Measurements from ENCODE around the gene HTR2B.

The HTR2B gene

DNA sequence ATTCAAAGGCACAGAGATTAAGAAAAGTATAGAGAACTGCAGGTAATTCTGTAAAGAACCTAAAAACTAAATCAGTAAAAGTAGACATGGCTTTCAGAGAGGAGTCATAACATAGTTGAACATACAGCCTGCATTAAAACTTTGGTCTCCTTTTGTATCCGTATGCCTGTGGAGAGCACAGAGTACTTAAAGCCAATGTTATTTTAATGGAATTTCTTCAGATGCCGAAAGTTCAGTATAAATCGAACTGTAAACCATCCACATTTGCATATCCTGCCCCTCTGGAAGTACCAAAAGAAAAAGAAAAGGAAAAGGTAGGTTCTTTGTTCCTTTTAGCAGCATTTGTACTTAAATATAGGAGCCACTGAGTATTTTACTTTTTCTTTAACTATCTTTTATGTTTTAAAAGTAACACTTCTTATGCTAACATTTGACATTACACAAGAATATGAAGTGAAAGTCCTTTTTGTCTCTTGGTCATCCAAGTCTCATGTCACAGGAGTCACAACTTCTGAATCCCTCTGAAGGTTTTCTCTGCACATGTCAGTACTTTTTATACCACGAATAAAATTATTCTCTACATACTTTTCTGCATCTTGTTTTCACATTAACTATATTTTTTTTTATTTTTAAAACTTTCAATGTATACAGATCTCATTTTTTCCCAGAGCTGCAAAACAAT lies 38.7 kb upstream of the HTR2B start:
- no peak overlapping the region for H3K27ac ChIP-seq
- TF ChIP-seq, protein P1, sequence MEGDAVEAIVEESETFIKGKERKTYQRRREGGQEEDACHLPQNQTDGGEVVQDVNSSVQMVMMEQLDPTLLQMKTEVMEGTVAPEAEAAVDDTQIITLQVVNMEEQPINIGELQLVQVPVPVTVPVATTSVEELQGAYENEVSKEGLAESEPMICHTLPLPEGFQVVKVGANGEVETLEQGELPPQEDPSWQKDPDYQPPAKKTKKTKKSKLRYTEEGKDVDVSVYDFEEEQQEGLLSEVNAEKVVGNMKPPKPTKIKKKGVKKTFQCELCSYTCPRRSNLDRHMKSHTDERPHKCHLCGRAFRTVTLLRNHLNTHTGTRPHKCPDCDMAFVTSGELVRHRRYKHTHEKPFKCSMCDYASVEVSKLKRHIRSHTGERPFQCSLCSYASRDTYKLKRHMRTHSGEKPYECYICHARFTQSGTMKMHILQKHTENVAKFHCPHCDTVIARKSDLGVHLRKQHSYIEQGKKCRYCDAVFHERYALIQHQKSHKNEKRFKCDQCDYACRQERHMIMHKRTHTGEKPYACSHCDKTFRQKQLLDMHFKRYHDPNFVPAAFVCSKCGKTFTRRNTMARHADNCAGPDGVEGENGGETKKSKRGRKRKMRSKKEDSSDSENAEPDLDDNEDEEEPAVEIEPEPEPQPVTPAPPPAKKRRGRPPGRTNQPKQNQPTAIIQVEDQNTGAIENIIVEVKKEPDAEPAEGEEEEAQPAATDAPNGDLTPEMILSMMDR (conservative IDR thresholded peaks at IDR 0.05), result no peak
- no peak for TF ChIP-seq ZFX (IDR thresholded peaks at IDR 0.05)

DNA sequence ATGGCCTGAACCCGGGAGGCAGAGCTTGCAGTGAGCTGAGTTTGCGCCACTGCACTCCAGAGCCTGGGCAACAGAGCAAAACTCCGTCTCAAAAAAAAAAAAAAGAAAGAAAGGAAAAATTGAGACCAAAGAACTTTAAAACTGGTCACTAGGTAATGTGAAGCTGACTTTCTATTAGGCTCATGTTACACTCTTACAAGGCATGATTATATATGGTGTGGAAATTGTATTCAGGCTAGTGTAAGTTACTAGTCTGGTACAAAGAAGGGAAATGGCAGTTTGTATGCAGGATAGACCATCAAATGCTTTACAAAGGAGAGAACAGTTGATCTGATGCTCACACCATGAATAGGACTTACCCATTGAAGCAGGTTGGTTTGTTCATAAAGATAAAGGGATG lies 38.2 kb upstream of the HTR2B start:
- TF ChIP-seq ZFX (IDR thresholded peaks at IDR 0.05), result no peak
- TF ChIP-seq, protein P1 (conservative IDR thresholded peaks at IDR 0.05), result no peak
- H3K27ac ChIP-seq, result no peak overlapping the region

GRCh38 chr2:231161877-231162329 lies 37.1 kb upstream of the HTR2B start:
- no peak overlapping the region for H3K27ac ChIP-seq
- no peak for TF ChIP-seq ZFX (IDR thresholded peaks at IDR 0.05)
- TF ChIP-seq, protein P1 (conservative IDR thresholded peaks at IDR 0.05), result no peak

GRCh38 chr2:231161252-231161839 lies 36.5 kb upstream of the HTR2B start:
- H3K27ac ChIP-seq, result no peak overlapping the region
- TF ChIP-seq ZFX (IDR thresholded peaks at IDR 0.05), result no peak
- TF ChIP-seq, protein P1 (conservative IDR thresholded peaks at IDR 0.05), result no peak

DNA sequence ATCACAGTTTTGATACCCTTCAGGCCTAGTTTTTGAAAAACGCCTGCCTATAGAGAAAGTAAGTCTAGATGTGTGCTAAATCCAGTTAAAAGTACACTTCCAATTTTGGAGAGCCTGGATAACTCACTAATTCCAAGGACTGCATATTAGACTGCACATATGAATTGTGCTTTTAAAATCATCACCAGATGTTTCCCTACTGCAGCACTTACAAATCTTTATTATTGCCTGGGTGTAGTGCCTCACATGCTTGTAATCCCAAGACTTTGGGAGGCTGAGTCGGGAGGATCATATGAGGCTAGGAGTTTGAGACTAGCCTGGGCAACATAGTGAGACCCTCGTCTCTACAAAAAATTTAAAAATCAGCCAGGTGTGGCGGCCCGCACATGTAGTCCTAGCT lies 35.9 kb upstream of the HTR2B start:
- no peak overlapping the region for H3K27ac ChIP-seq
- TF ChIP-seq ZFX (IDR thresholded peaks at IDR 0.05), result no peak

DNA sequence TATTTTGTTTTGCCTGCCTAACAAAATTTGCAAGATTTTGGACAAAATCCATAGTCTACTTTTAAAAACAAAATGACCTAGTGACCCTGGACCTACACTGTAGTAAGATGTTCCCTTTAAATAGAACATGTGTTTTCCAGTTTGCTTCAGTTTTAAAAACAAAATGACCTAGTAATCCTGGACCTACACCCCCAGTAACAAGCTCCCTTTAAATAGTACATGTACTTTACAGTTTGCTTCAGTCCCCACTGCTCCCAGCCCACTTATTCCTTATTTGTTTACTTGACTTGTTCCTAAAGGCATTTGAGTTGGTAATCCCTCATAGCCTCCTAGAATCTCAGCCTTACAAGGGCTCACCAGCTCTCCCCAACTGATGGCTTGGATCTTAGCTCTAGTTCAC lies 34.5 kb upstream of the HTR2B start:
- H3K27ac ChIP-seq, result no peak overlapping the region
- TF ChIP-seq ZFX (IDR thresholded peaks at IDR 0.05), result no peak
- TF ChIP-seq, protein P1 (conservative IDR thresholded peaks at IDR 0.05), result no peak

GRCh38 chr2:231152800-231153557 lies 28.1 kb upstream of the HTR2B start:
- TF ChIP-seq, protein P1 (conservative IDR thresholded peaks at IDR 0.05), result no peak
- TF ChIP-seq ZFX (IDR thresholded peaks at IDR 0.05), result no peak
- no peak overlapping the region for H3K27ac ChIP-seq
